NCI-H1092 treated with DMSO at 0.1 percent for 48 hours (cell line): ENCODE results near the gene SLC16A2.

Source experiments
- DNase-seq: peaks from one replicate; lab custom pipeline; 2025; lab: John Stamatoyannopoulos, UW

SLC16A2 gene

GRCh38 chrX:74421036-74421739, at the start of gene SLC16A2:
TSS of gene SLC16A2 (plus strand) at chrX:74421493. CDS start at chrX:74421638, 145 bp downstream.
- peak; percentile 62 for DNase-seq

- no peak for DNase-seq
These were observed 49.0 kb upstream of the SLC16A2 start for GRCh38 chrX:74372272-74372671.

- DNase-seq = no peak
These were observed 44.0 kb upstream of the SLC16A2 start for GRCh38 chrX:74377282-74377681.

GRCh38 chrX:74382613-74383012, 38.7 kb upstream of the SLC16A2 start:
- peak; percentile 14 for DNase-seq

- DNase-seq = peak; percentile 27
These were observed 37.7 kb upstream of the SLC16A2 start for GRCh38 chrX:74383611-74384010.

- DNase-seq = no peak
These were observed 32.1 kb upstream of the SLC16A2 start for GRCh38 chrX:74389016-74389722.

GRCh38 chrX:74395556-74395955, 25.7 kb upstream of the SLC16A2 start:
- no peak for DNase-seq

- no peak for DNase-seq
These were observed 15.3 kb upstream of the SLC16A2 start for GRCh38 chrX:74405973-74406489.

GRCh38 chrX:74408304-74408703, 13.0 kb upstream of the SLC16A2 start:
- no peak for DNase-seq

- DNase-seq = peak; percentile 29
These were observed 1.5 kb upstream of the SLC16A2 start for GRCh38 chrX:74419864-74420195.

GRCh38 chrX:74420196-74421035, 877 bp upstream of the SLC16A2 start:
- peak; percentile 29 for DNase-seq

- no peak for DNase-seq
These were observed 553 bp downstream of the SLC16A2 start for GRCh38 chrX:74421740-74422352.

GRCh38 chrX:74422576-74423288, 1.4 kb downstream of the SLC16A2 start:
- peak; percentile 44 for DNase-seq

GRCh38 chrX:74423289-74423998, 2.2 kb downstream of the SLC16A2 start:
- DNase-seq = no peak

- no peak for DNase-seq
These were observed 4.8 kb downstream of the SLC16A2 start for GRCh38 chrX:74426071-74426470.

- no peak for DNase-seq
These were observed 5.3 kb downstream of the SLC16A2 start for GRCh38 chrX:74426615-74427014.

- DNase-seq = no peak
These were observed 10.5 kb downstream of the SLC16A2 start for GRCh38 chrX:74431797-74432196.

GRCh38 chrX:74434336-74434735, 13.0 kb downstream of the SLC16A2 start:
- DNase-seq = no peak

- no peak for DNase-seq
These were observed 16.2 kb downstream of the SLC16A2 start for GRCh38 chrX:74437530-74437929.

GRCh38 chrX:74438764-74439163, 17.5 kb downstream of the SLC16A2 start:
- DNase-seq = no peak

- DNase-seq = no peak
These were observed 23.8 kb downstream of the SLC16A2 start for GRCh38 chrX:74445099-74445498.
